SK-N-SH (cell line): ENCODE measurements around the gene SLC15A1. TPM values are rescaled to one million over a fixed set of nuclear protein-coding genes. Genes with fewer than 3 reads are reported as not detected.

Source experiments
- CTCF ChIA-PET: fragments of 300-600, 350-600 bp; formaldehyde crosslinking; extraction: SDS; loops from one replicate; lab custom pipeline; 2021; lab: Yijun Ruan, JAX
- POLR2A ChIA-PET: fragments of 350-600 bp; sonication (Branson Sonifier 250); formaldehyde crosslinking; extraction: SDS; loops from one replicate; lab custom pipeline; 2020; ENCODE audit warnings: antibody characterized with exemption, inconsistent platforms; lab: Yijun Ruan, JAX
- DNase-seq: peaks from one replicate; pipeline ENCODE4 v3.0.0; 2012
- H2AFZ ChIP-seq: fragments of 200-600 bp; sonication (generic); 2 replicates; pipeline ENCODE4 v1.8.1; 2016; ENCODE audit warnings: antibody characterized with exemption, mild to moderate bottlenecking, low read depth
- H3F3A ChIP-seq: fragments of 200-600 bp; sonication (generic); replicated peaks from 2 replicates; pipeline ENCODE3; 2016; ENCODE audit warnings: antibody characterized with exemption, mild to moderate bottlenecking; ENCODE audit not compliant: insufficient read depth
- H3K27ac ChIP-seq, 2 experiments: fragments of 200-500 bp in 1 of 2; fragments of 200-600 bp in 1 of 2; sonication (Bioruptor generic) in 1 of 2; sonication (generic), shearing (Covaris generic) in 1 of 2; 2 replicates each; pipeline versions ENCODE4 v1.5.1 to v1.6.1; 2014 to 2016; ENCODE audit warnings: low read depth in 2 of 2, inconsistent platforms in 1 of 2, low read length in 1 of 2, mild to moderate bottlenecking in 1 of 2, mixed read lengths in 1 of 2
- H3K27me3 ChIP-seq: fragments of 200-600 bp; sonication (generic), shearing (Covaris generic); 2 replicates; pipeline ENCODE4 v1.6.1; 2016; ENCODE audit warnings: mixed run types; ENCODE audit not compliant: insufficient read depth
- H3K36me3 ChIP-seq, 2 experiments: fragments of 200-500 bp in 1 of 2; fragments of 200-600 bp in 1 of 2; sonication (Bioruptor generic) in 1 of 2; sonication (generic) in 1 of 2; replicated peaks in 1 of 2; 2 replicates each; pipeline versions ENCODE3 to v1.5.1; 2014 to 2016; ENCODE audit warnings: low read length in 1 of 2, mild to moderate bottlenecking in 1 of 2; ENCODE audit not compliant: insufficient read depth in 2 of 2, control insufficient read depth in 1 of 2
- H3K4me1 ChIP-seq, 2 experiments: fragments of 200-500 bp in 1 of 2; fragments of 200-600 bp in 1 of 2; sonication (Bioruptor generic) in 1 of 2; sonication (generic), shearing (Covaris generic) in 1 of 2; 2 replicates each; pipeline versions ENCODE4 v1.5.1 to v1.6.1; 2014 to 2016; ENCODE audit warnings: low read depth in 1 of 2, low read length in 1 of 2, mixed run types in 1 of 2; ENCODE audit not compliant: insufficient read depth in 2 of 2, control insufficient read depth in 1 of 2
- H3K4me2 ChIP-seq: fragments of 200-600 bp; sonication (generic), shearing (Covaris generic); 2 replicates; pipeline ENCODE4 v1.6.1; 2017; ENCODE audit warnings: mixed run types
- H3K4me3 ChIP-seq, 2 experiments: fragments of 200-500 bp in 1 of 2; fragments of 200-600 bp in 1 of 2; sonication (Bioruptor generic) in 1 of 2; sonication (generic), shearing (Covaris generic) in 1 of 2; 2 replicates each; pipeline versions ENCODE4 v1.5.1 to v1.8.1; 2014 to 2016; ENCODE audit warnings: low read depth in 2 of 2, inconsistent platforms in 1 of 2, low read length in 1 of 2, mild to moderate bottlenecking in 1 of 2, mixed read lengths in 1 of 2, moderate library complexity in 1 of 2
- H3K79me2 ChIP-seq: fragments of 200-600 bp; sonication (generic); 2 replicates; pipeline ENCODE4 v1.8.1; 2017; ENCODE audit warnings: mild to moderate bottlenecking; ENCODE audit not compliant: insufficient read depth
- H3K9ac ChIP-seq: fragments of 200-600 bp; sonication (generic); 2 replicates; pipeline ENCODE4 v1.6.1; 2017; ENCODE audit warnings: mixed run types
- H3K9me2 ChIP-seq: fragments of 200-600 bp; sonication (generic); 2 replicates; pipeline ENCODE4 v1.6.1; 2017; ENCODE audit warnings: mixed run types
- H3K9me3 ChIP-seq: fragments of 200-600 bp; sonication (generic); 2 replicates; pipeline ENCODE4 v1.6.1; 2017; ENCODE audit warnings: mixed run types, mild to moderate bottlenecking, moderate library complexity
- H4K20me1 ChIP-seq: fragments of 200-600 bp; sonication (generic); 2 replicates; pipeline ENCODE4 v1.6.1; 2017; ENCODE audit warnings: mild to moderate bottlenecking, mixed run types; ENCODE audit not compliant: insufficient read depth
- CHD2 ChIP-seq: fragments of 150-350 bp; IDR thresholded peaks from 2 replicates; pipeline ENCODE4 v1.6.1; 2018; ENCODE audit warnings: low read length; ENCODE audit not compliant: partially characterized antibody
- CTCF ChIP-seq: fragments of 200-600 bp; sonication (generic); IDR thresholded peaks from 2 replicates; pipeline ENCODE4 v1.6.1; 2017; ENCODE audit warnings: antibody characterized with exemption, mild to moderate bottlenecking, moderate library complexity
- ELF1 ChIP-seq: IDR thresholded peaks from 2 replicates; pipeline ENCODE4 v1.4.0; 2012
- FOSL2 ChIP-seq: IDR thresholded peaks from 2 replicates; pipeline ENCODE4 v1.4.0; 2012; ENCODE audit warnings: low read depth, mild to moderate bottlenecking, moderate library complexity, borderline replicate concordance
- GATA2 ChIP-seq: sonication (generic); formaldehyde crosslinking; IDR thresholded peaks from 2 replicates; pipeline ENCODE4 v1.5.0; 2020; ENCODE audit warnings: mild to moderate bottlenecking, missing genetic modification reagents
- IRF3 ChIP-seq: fragments of 150-350 bp; IDR thresholded peaks from 2 replicates; pipeline ENCODE4 v1.6.1; 2016; ENCODE audit warnings: mild to moderate bottlenecking, low read depth, low read length
- JUND ChIP-seq: IDR thresholded peaks from 2 replicates; pipeline ENCODE4 v1.4.0; 2012
- MAX ChIP-seq: IDR thresholded peaks from 2 replicates; pipeline ENCODE4 v1.4.0; 2012; ENCODE audit warnings: low read depth
- MEF2A ChIP-seq: IDR thresholded peaks from 2 replicates; pipeline ENCODE4 v1.4.0; 2012; ENCODE audit warnings: low read depth, borderline replicate concordance
- MXI1 ChIP-seq: IDR thresholded peaks from 2 replicates; pipeline ENCODE4 v1.6.1; 2012; ENCODE audit warnings: mild to moderate bottlenecking, low read depth, low read length, improper control_type of control experiment
- NRF1 ChIP-seq: IDR thresholded peaks from 2 replicates; pipeline ENCODE4 v1.6.1; 2012; ENCODE audit warnings: low read depth, mild to moderate bottlenecking, low read length
- POLR2AphosphoS5 ChIP-seq: IDR thresholded peaks from 2 replicates; pipeline ENCODE4 v1.6.1; 2012; ENCODE audit warnings: low read depth, low read length
- RCOR1 ChIP-seq: fragments of 150-350 bp; IDR thresholded peaks from 2 replicates; pipeline ENCODE4 v1.6.1; 2017; ENCODE audit warnings: antibody characterized with exemption, low read length
- REST ChIP-seq: IDR thresholded peaks from 2 replicates; pipeline ENCODE4 v1.6.1; 2012; ENCODE audit warnings: mild to moderate bottlenecking, low read depth, low read length, moderate library complexity
- RFX5 ChIP-seq: IDR thresholded peaks from 2 replicates; pipeline ENCODE4 v1.6.1; 2012; ENCODE audit warnings: mild to moderate bottlenecking, improper control_type of control experiment, low read length
- SMC3 ChIP-seq: IDR thresholded peaks from 2 replicates; pipeline ENCODE4 v1.6.1; 2012; ENCODE audit warnings: low read depth, low read length, improper control_type of control experiment
- TAF1 ChIP-seq: IDR thresholded peaks from 2 replicates; pipeline ENCODE4 v1.6.1; 2012; ENCODE audit warnings: low read depth, mild to moderate bottlenecking, low read length, moderate library complexity, borderline replicate concordance
- TEAD4 ChIP-seq: IDR thresholded peaks from 2 replicates; pipeline ENCODE4 v1.4.0; 2012; ENCODE audit warnings: mild to moderate bottlenecking, borderline replicate concordance; ENCODE audit not compliant: insufficient read depth
- YY1 ChIP-seq: IDR thresholded peaks from 2 replicates; pipeline ENCODE4 v1.4.0; 2012; ENCODE audit warnings: low read depth, mild to moderate bottlenecking
- WGBS: methylation state at CpG from one replicate; pipeline ENCODE4 v1.1.6; 2017; ENCODE audit warnings: low lambda C conversion rate; 5-methylcytosine and 5-hydroxymethylcytosine counted together
- polyA plus RNA-seq, 3 experiments: library from polyadenylated mRNA; depleted of rRNA; stranded (reverse); fragments of >200 nt; gene quantifications; 2 replicates each; pipeline ENCODE4 v1.2.3, GENCODE V29; 2012

Gene SLC15A1
- polyA plus RNA-seq, 1 of the 3 experiments (the other 2 are of a cell fraction) = not detected

- Histone ChIP-seq H2AFZ (no peak overlapping the region), H3K9me2 (no peaks in the 10 kb centered on the region), H3F3A (no peaks in the 10 kb centered on the region), H3K36me3 (no peaks in the 10 kb centered on the region), H3K9me3 (no peaks in the 10 kb centered on the region), H3K27ac (no peak overlapping the region), H3K4me3 (no peak overlapping the region), H3K4me1 (no peaks in the 10 kb centered on the region), H3K27me3 (no peaks in the 10 kb centered on the region; the same call in 1 of the 2 replicates), H4K20me1 (no peaks in the 10 kb centered on the region), H3K9ac (no peak overlapping the region), H3K4me2 (no peak overlapping the region), H3K79me2 (no peaks in the 10 kb centered on the region)
- 80% methylated on average over 7 of the region's 7 CpGs for WGBS
- POLR2A ChIA-PET = no interaction called here
- no peak for DNase-seq
- TF ChIP-seq POLR2AphosphoS5 (no peak), GATA2 (CRISPR knock-in tag) (no peak), MAX (no peak), NRF1 (no peak), JUND (no peak), MXI1 (no peak), ELF1 (no peak), MEF2A (no peak), FOSL2 (no peak)
- CTCF ChIA-PET = interaction anchor here (1.4 kb wide), 1 partner anchor 132 kb away, joined by 4 read pairs; no protein-coding TSS in a partner anchor
Observed at GRCh38 chr13:98707281-98707999, 45.0 kb downstream of the SLC15A1 start.

GRCh38 chr13:98706446-98707110 is 45.9 kb downstream of the SLC15A1 start:
- Histone ChIP-seq H3K27ac (no peak overlapping the region), H3K4me1 (no peaks in the 10 kb centered on the region), H3K79me2 (no peaks in the 10 kb centered on the region), H3F3A (no peaks in the 10 kb centered on the region), H3K27me3 (no peaks in the 10 kb centered on the region; the same call in 1 of the 2 replicates), H3K9me2 (no peaks in the 10 kb centered on the region), H4K20me1 (no peaks in the 10 kb centered on the region), H3K9me3 (no peaks in the 10 kb centered on the region), H2AFZ (no peak overlapping the region), H3K4me3 (no peak overlapping the region), H3K9ac (no peak overlapping the region), H3K36me3 (no peaks in the 10 kb centered on the region), H3K4me2 (no peak overlapping the region)
- 50% methylated on average over 12 of the region's 12 CpGs for WGBS
- ChIA-PET CTCF (no interaction called here), POLR2A (no interaction called here)
- no peak for DNase-seq
- TF ChIP-seq YY1 (no peak), RFX5 (no peak), MXI1 (no peak), IRF3 (no peak), TAF1 (no peak), SMC3 (no peak), RCOR1 (no peak), CHD2 (no peak), CTCF (no peak), TEAD4 (no peak), MEF2A (no peak), GATA2 (CRISPR knock-in tag) (no peak), REST (no peak)
